GM12891 (cell line): ENCODE measurements around the gene GPR153.

Source experiments
- POLR2A ChIP-seq: IDR thresholded peaks from 2 replicates; pipeline ENCODE4 v1.6.1; 2011; ENCODE audit warnings: low read depth, low read length, control low read depth
- SPI1 ChIP-seq: IDR thresholded peaks from 2 replicates; pipeline ENCODE4 v1.6.1; 2011; ENCODE audit warnings: low read depth, low read length, control low read depth
- TAF1 ChIP-seq: IDR thresholded peaks from 2 replicates; pipeline ENCODE4 v1.6.1; 2011; ENCODE audit warnings: low read depth, low read length, control low read depth

DNA sequence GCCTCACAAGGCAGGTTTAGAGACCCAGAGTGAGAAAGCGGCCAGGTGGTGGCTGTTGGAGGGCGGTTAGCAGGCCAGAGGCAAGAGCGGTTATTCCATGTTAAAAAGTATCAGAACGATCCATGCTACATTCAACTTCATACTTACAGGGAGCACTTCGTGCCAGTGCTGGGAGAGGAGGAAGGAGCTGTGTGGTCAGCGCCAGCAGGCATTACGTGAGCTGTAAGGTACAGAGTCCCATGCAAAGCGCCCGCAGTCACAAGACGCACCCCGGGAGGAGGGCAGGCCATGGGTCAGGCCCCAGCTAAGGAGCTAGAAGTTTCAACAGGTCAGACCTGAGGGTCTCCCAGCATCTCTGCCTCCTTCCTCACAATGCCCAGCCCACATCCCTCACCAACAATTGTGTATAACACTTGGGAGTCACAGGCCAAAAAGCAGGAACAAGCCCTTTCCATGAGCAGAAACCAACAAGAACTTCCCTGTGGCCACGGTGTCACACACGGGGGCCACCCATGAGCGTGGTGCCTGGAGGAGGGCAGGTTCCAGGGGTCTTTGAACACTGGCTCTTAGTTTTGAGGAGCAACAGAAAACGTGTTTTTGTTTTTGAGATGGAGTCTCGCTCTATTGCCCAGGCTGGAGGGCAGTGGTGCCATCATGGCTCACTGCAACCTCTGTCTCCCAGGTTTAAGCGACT lies 21.8 kb upstream of the GPR153 start:
- no peak for TF ChIP-seq POLR2A
- no peak for TF ChIP-seq SPI1
- TF ChIP-seq TAF1: no peak
